Measurements from ENCODE around the gene PSKH1.
"Not testable (repeated sequence)": the region's sequence is repeated elsewhere in the genome, so short reads cannot be mapped to it uniquely, and the experiment has no call there.

PSKH1 gene

DNA sequence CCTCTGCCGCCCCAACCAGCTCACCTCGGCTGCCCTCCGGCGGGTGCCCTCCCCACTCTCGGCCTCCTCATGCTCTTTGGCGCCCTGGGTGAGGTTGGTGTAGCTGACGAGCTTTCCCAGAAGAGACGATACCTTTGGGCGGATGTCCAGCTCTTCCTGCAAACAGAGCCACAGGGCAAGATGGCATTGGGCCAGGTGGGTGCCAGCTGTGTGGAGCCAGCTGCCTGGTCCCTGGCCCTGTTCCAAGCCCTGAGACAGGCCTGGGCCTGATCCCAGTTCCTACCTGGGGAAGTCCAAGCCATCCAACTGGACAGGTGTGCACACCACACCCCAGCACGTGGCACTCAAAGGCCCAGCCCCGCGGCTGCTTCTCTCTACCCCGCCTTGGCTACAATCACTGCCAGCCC lies 68.5 kb downstream of the PSKH1 start:
- DNase-seq (ENCODE audit: low read depth in 2 of 2), result no peak

DNA sequence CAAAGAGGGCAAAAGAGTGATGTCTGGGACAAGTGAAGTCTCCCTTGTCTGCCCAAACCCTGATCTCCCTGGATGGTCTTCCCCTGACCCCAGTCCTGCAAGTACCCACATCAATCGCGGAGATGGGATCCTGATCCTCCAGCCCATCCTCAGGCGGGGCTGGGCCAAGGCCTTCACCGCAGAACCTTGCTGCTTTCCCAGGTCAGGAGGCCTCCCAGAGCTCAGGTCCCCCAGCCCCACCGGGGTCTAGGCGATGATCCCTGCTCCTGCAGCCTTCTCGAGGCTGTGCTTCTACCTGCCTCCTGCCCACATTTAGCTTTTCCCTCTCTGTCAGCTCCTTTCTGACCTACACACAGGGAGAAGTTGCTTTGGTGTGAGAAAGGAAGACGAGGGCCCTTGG lies 69.1 kb downstream of the PSKH1 start:
- DNase-seq (ENCODE audit: low read depth in 2 of 2), result no peak

- DNase-seq (ENCODE audit: low read depth in 2 of 2), result no peak
Observed at GRCh38 chr16:67963292-67963661, 70.2 kb downstream of the PSKH1 start.

GRCh38 chr16:67963662-67964321 lies 70.7 kb downstream of the PSKH1 start:
- no peak for DNase-seq (ENCODE audit: low read depth in 2 of 2)

DNA sequence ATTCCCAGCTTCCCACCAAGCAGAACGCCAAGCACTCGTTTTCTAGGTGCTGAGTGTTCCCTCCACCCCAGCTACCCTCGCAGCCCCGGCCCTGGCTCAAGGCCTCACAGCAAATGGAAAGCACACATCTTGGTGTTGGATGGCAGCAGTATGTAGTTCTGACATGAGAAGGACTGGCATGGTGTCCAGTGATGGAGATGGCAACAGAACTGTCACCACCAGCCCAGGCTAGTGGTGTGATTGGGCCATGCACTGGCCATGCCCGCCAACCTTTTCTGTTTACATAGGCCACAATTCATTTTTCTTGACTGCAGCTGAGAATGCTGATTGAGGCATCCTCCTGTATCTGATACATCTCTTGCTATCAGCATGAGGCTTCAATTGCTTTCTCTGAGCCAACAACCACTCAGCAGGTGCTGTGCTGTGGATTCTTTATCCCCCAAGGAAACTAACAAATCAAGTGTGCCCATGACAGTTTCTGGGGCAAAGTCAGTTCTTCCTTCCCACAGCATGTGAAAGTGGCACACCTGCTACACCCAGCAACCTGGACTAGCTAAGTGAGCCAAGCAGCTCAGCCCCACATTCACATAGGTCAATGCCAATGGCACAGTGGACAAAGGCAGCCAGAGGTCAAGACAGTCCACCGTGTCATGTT lies 71.5 kb downstream of the PSKH1 start:
- DNase-seq (ENCODE audit: low read depth in 2 of 2), result no peak

DNA sequence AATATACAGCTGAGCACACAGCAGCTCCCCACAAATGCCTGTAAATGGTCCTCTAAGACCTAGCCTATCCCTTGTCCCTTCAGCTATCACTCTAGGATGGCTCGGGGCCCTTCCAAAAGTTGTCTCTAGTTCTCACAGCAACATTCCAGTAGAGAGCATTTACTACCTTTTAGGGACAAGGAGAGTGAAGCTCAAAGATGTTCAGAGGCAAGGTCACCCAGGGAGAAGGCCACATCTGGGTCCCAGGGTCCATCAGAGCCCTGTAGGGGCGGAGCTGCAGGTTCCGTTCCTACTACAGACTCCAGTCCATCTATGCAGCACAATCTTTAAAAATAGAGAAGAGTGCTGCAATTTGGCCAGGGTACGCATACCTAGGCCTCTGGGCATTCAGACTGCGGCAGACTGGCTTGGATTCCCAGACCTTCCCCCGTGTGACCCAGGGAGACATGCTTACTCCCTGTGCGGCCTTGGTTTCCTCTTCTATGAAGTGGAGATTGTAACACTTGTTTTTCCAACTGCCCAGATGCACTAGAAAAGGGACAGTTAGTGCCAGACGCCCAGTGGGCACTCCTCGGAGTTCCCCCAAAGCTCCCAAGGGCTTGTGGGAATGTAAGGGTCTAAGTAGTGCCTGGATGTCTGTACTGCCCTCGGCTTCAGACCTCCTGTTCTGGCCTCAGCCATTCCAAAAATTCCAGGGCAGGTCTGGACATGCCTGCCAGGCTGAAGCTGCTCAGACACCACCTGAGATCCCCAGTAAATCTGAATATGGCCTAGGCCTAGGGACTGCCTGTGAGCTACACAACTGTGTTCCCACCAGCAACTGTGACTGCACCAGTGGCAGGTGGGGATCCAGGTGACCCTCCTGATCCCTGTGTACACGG lies 72.9 kb downstream of the PSKH1 start:
- DNase-seq (ENCODE audit: low read depth in 2 of 2), result no peak

- DNase-seq (ENCODE audit: low read depth in 2 of 2), result no peak
Observed at GRCh38 chr16:67966549-67967182, 73.6 kb downstream of the PSKH1 start.

DNA sequence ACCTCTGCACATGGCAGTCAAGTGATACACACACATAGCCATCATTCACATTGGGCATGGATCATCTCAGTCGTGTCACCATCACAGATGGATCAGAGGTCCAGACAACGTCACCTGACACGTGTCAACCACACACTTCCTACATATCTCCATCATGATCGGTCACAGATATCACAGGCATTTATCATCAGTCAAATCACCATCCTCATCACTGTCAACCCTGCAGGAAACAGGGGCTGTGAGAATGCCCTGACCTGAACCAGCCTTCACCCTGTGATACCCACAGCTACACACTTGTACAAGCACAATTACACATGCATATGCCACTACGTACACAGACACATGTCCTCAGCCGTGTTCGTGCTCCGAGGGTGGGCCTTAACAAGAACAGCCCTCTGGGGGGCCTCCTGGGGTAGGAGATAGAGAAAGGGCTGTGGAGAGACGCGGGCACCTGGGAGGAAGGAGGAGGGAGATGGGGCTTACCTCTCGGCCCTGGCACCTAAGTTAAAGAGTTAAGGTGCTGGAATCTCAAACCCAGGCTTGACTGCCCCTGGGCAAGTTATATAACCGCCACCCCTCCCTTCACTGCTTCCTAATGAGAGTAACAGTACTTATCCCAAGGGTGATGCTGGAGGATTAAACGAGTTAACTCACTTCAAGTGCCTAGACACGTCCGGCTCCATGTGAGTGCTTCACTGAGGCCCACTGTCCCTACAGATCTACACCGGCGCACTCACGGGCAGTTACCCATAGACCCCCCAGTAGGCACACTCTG lies 74.3 kb downstream of the PSKH1 start:
- no peak for DNase-seq (ENCODE audit: low read depth in 2 of 2)

- no peak for DNase-seq (ENCODE audit: low read depth in 2 of 2)
Observed at GRCh38 chr16:67967958-67968399, 74.9 kb downstream of the PSKH1 start.

- DNase-seq (ENCODE audit: low read depth in 2 of 2), result peak; percentile 82 to 84
Observed at GRCh38 chr16:67968400-67969253, 75.6 kb downstream of the PSKH1 start, which contains the start of gene SLC12A4. SLC12A4 (minus strand) TSS chr16:67968637; CDS start chr16:67968553, 84 bp downstream.

DNA sequence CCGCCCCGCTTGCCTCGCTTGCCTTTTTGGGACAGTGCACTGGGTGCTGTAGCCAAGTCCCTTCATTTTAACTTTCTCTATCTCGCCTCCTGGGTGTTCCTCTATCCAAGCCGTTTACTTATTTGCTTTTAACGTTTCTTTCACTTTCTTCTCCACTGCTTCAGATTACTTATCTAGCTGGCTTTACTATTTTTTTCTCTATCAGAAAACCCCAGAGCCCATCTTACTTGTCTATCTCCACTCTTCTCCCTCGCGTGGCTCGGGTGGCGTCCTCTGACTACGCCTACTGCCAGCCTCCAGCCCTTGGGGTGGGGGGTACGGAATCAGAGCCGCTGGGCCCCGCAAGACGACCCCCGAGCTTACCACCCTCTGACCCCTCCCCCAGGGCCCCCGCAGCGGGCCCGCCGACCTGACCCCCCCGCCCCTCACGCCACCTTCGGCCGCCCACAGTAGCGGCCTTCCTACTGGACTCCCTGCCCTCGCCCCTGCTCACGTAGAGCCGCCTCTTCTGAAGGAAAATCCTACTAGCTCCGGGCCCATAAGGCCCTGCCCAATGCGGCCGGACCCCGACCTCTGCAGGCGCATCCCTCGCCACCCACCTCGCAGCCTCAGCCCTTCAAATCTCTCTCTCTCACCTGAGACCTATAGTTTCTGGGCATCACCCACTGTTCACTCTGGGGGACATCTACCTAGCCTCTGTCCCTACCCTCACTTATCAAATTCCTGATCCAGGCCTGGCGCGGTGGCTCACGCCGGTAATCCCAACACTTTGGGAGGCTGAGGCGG lies 76.4 kb downstream of the PSKH1 start:
- DNase-seq (ENCODE audit: low read depth in 2 of 2), result no peak

DNA sequence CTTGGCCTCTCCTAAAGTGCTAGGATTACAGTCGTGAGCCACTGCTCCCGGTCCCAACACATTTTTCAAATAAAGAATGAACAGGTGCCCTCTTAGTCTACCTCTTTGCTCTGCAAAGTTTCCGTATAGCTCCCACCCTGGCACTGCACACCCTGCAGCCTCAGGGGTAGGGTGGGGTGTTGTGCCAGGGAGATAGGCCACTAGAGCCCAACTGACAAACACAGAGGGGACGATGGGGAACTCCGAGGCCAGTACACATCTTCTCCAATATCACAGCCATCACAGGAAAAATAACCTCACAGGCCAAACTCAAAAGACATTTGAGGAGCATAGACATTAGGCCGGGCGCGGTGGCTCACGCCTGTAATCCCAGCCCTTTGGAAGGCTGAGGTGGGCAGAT lies 78.1 kb downstream of the PSKH1 start:
- no peak for DNase-seq (ENCODE audit: low read depth in 2 of 2)

DNA sequence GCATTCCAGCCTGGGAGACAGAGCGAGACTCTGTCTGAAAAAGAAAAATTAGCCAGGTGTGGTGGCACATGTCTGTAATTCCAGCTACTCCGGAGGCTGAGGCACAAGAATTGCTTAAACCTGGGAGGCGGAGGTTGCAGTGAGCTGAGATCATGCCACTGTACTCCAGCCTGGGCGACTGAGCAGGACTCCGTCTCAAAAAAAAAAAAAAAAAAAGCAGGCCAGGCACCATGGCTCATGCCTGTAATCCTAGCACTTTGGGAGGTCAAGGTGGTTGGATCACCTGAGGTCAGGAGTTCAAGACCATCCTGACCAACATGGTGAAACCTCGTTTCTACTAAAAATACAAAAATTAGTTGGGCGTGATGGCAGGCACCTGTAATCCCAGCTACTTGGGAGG lies 79.2 kb downstream of the PSKH1 start:
- not testable (repeated sequence) for DNase-seq (ENCODE audit: low read depth in 2 of 2)

GRCh38 chr16:67975321-67976105 lies 82.5 kb downstream of the PSKH1 start:
- DNase-seq (ENCODE audit: low read depth in 2 of 2), result no peak

GRCh38 chr16:67976205-67976604 lies 83.2 kb downstream of the PSKH1 start:
- no peak for DNase-seq (ENCODE audit: low read depth in 2 of 2)

- DNase-seq (ENCODE audit: low read depth in 2 of 2), result no peak
Observed at GRCh38 chr16:67977005-67977404, 84.0 kb downstream of the PSKH1 start.

GRCh38 chr16:67977469-67978227 lies 84.6 kb downstream of the PSKH1 start:
- no peak for DNase-seq (ENCODE audit: low read depth in 2 of 2)
